ENCODE measurements around the gene BABAM2.

Gene BABAM2

GRCh38 chr2:27907547-27907946, 17.0 kb downstream of the BABAM2 start:
- DNase-seq (ENCODE audit: low read depth in 1 of 2, low spot score in 1 of 2), result no peak

- no peak for DNase-seq (ENCODE audit: low read depth in 1 of 2, low spot score in 1 of 2)
These were observed 19.4 kb downstream of the BABAM2 start for GRCh38 chr2:27909901-27910300.

GRCh38 chr2:27911458-27912210, 21.1 kb downstream of the BABAM2 start:
- no peak for DNase-seq (ENCODE audit: low read depth in 1 of 2, low spot score in 1 of 2)

GRCh38 chr2:27912512-27912911, 22.0 kb downstream of the BABAM2 start:
- DNase-seq (ENCODE audit: low read depth in 1 of 2, low spot score in 1 of 2), result no peak

GRCh38 chr2:27914041-27914804, 23.7 kb downstream of the BABAM2 start:
- no peak for DNase-seq (ENCODE audit: low read depth in 1 of 2, low spot score in 1 of 2)

GRCh38 chr2:27914805-27915175, 24.3 kb downstream of the BABAM2 start:
- DNase-seq (ENCODE audit: low read depth in 1 of 2, low spot score in 1 of 2), result no peak

GRCh38 chr2:27915191-27915590, 24.7 kb downstream of the BABAM2 start:
- DNase-seq (ENCODE audit: low read depth in 1 of 2, low spot score in 1 of 2), result no peak

GRCh38 chr2:27915874-27916273, 25.3 kb downstream of the BABAM2 start:
- no peak for DNase-seq (ENCODE audit: low read depth in 1 of 2, low spot score in 1 of 2)

- DNase-seq (ENCODE audit: low read depth in 1 of 2, low spot score in 1 of 2), result no peak
These were observed 25.9 kb downstream of the BABAM2 start for GRCh38 chr2:27916293-27916995.

- no peak for DNase-seq (ENCODE audit: low read depth in 1 of 2, low spot score in 1 of 2)
These were observed 29.8 kb downstream of the BABAM2 start for GRCh38 chr2:27920148-27920885.

- DNase-seq (ENCODE audit: low read depth in 1 of 2, low spot score in 1 of 2), result no peak
These were observed 30.9 kb downstream of the BABAM2 start for GRCh38 chr2:27921424-27921823.

- DNase-seq (ENCODE audit: low read depth in 1 of 2, low spot score in 1 of 2), result no peak
These were observed 31.5 kb downstream of the BABAM2 start for GRCh38 chr2:27921880-27922547.

- DNase-seq (ENCODE audit: low read depth in 1 of 2, low spot score in 1 of 2), result no peak
These were observed 32.3 kb downstream of the BABAM2 start for GRCh38 chr2:27922842-27923241.

GRCh38 chr2:27925766-27926472, 35.4 kb downstream of the BABAM2 start:
- DNase-seq (ENCODE audit: low read depth in 1 of 2, low spot score in 1 of 2), result no peak

- DNase-seq (ENCODE audit: low read depth in 1 of 2, low spot score in 1 of 2), result no peak
These were observed 39.5 kb downstream of the BABAM2 start for GRCh38 chr2:27929916-27930486.

GRCh38 chr2:27931361-27931950, 40.9 kb downstream of the BABAM2 start:
- DNase-seq (ENCODE audit: low read depth in 1 of 2, low spot score in 1 of 2), result no peak

- no peak for DNase-seq (ENCODE audit: low read depth in 1 of 2, low spot score in 1 of 2)
These were observed 41.9 kb downstream of the BABAM2 start for GRCh38 chr2:27932396-27932795.

GRCh38 chr2:27935026-27935425, 44.5 kb downstream of the BABAM2 start:
- DNase-seq (ENCODE audit: low read depth in 1 of 2, low spot score in 1 of 2), result no peak

GRCh38 chr2:27940090-27940671, 49.7 kb downstream of the BABAM2 start:
- DNase-seq (ENCODE audit: low read depth in 1 of 2, low spot score in 1 of 2), result no peak
